Measurements from ENCODE around the gene DGKB.
A peak's percentile ranks its signal among the peaks of the same experiment; 100 is the strongest.

Gene DGKB

DNA sequence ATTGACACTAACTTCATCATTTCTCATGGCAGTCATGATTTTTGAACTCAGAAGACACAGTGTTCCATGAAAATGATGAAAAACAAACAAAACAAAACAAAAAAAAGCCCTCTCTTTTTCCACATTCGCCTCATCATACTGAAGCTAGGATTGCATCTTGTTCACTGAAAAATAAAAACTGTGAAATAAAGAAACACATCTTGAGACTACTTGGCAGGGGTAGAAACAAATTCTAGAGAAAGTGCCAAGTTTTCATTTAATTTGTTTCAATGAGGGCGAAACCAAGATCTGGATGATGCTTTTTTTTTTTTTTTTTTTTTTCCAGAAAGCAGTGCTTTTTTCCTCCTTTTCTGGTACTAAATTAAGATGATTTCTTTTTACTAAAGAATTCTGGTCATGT lies 562.7 kb downstream of the DGKB start:
- FAIRE-seq (no peak), DNase-seq (ENCODE audit: insufficient read length, low spot score) (no peak)
- TF ChIP-seq SPI1 (IDR thresholded peaks at IDR 0.05; ENCODE audit: low read depth, low read length) (no peak), POLR2A (IDR thresholded peaks at IDR 0.05; ENCODE audit: low read depth, low read length) (no peak), PAX5 (IDR thresholded peaks at IDR 0.05; ENCODE audit: insufficient read depth, low read length, severe bottlenecking) (no peak), POLR2AphosphoS5 (IDR thresholded peaks at IDR 0.05; ENCODE audit: low read depth, low read length) (no peak), TAF1 (IDR thresholded peaks at IDR 0.05; ENCODE audit: low read depth, low read length) (no peak), POU2F2 (IDR thresholded peaks at IDR 0.05; ENCODE audit: low read depth, low read length) (no peak)

DNA sequence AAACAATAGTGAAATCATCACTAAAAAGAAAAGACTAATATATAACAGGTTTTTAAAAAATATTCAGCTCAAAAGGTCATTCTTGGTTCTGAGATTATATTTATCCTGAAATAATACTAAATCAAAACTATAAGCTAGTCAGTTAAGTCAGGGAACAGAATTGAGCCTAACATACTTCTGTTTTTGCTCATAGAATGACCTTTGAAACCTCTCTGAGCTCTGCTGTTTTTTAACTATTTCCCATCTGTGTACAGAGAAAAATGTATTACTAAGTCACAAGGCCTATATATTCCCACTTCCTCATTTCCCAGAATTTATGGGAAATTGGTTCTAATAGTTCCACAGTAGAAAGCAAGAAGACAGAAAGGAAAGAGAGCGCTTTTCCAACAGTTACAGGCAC lies 566.3 kb downstream of the DGKB start:
- no peak for TF ChIP-seq POU2F2 (IDR thresholded peaks at IDR 0.05; ENCODE audit: low read depth, low read length)
- TF ChIP-seq POLR2AphosphoS5 (IDR thresholded peaks at IDR 0.05; ENCODE audit: low read depth, low read length): no peak
- no peak for TF ChIP-seq POLR2A (IDR thresholded peaks at IDR 0.05; ENCODE audit: low read depth, low read length)
- TF ChIP-seq TAF1 (IDR thresholded peaks at IDR 0.05; ENCODE audit: low read depth, low read length): no peak
- no peak for TF ChIP-seq PAX5 (IDR thresholded peaks at IDR 0.05; ENCODE audit: insufficient read depth, low read length, severe bottlenecking)
- DNase-seq (ENCODE audit: insufficient read length, low spot score) (no peak), FAIRE-seq (no peak)

DNA sequence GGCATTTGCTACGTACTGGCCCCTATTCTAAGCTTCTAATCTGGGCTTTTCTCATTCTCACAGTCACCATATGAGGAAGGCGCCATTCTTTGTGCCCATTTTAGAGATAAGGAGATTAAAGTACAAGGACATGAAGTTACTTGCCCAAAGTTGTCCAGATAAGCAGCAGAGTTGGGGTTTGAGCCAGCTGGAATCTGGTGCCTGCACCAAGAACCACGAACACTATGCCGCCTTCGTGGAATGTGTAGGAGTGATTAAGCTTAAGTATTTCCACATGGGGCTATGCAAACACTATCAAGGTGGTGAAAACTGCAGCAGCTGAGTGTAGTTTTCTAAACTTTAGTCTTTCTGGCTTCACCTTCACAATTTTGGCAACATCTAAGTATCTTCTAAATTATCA lies 570.4 kb downstream of the DGKB start:
- DNase-seq (ENCODE audit: insufficient read length, low spot score): no peak
- TF ChIP-seq TAF1 (IDR thresholded peaks at IDR 0.05; ENCODE audit: low read depth, low read length): no peak
- TF ChIP-seq POU2F2 (IDR thresholded peaks at IDR 0.05; ENCODE audit: low read depth, low read length): no peak
- no peak for TF ChIP-seq PAX5 (IDR thresholded peaks at IDR 0.05; ENCODE audit: insufficient read depth, low read length, severe bottlenecking)
- no peak for TF ChIP-seq POLR2A (IDR thresholded peaks at IDR 0.05; ENCODE audit: low read depth, low read length)
- TF ChIP-seq SPI1 (IDR thresholded peaks at IDR 0.05; ENCODE audit: low read depth, low read length): no peak
- no peak for TF ChIP-seq POLR2AphosphoS5 (IDR thresholded peaks at IDR 0.05; ENCODE audit: low read depth, low read length)
- no peak for FAIRE-seq

DNA sequence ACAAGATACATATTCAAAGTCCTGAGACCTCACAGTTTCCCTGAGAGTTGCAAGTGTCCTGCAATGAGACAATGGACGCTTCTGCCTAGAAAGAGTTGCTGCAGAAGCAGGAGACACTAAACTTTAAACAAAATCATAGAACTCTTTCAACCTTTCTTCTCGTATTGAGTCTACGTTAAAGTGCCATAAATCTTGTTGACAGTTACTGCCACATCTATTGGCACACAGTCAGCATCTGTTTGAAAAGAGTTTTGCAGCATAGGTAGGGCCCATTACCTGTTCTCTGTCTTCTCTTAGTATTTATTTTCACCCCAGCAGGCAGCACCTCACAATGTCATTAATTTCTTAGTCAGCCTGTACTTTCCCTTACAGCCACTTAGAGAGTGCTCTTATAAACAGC lies 577.8 kb downstream of the DGKB start:
- FAIRE-seq (no peak), DNase-seq (ENCODE audit: insufficient read length, low spot score) (no peak)
- TF ChIP-seq POU2F2 (IDR thresholded peaks at IDR 0.05; ENCODE audit: low read depth, low read length) (no peak), TAF1 (IDR thresholded peaks at IDR 0.05; ENCODE audit: low read depth, low read length) (no peak), POLR2A (IDR thresholded peaks at IDR 0.05; ENCODE audit: low read depth, low read length) (no peak), PAX5 (IDR thresholded peaks at IDR 0.05; ENCODE audit: insufficient read depth, low read length, severe bottlenecking) (no peak), POLR2AphosphoS5 (IDR thresholded peaks at IDR 0.05; ENCODE audit: low read depth, low read length) (no peak), SPI1 (IDR thresholded peaks at IDR 0.05; ENCODE audit: low read depth, low read length) (no peak)

DNA sequence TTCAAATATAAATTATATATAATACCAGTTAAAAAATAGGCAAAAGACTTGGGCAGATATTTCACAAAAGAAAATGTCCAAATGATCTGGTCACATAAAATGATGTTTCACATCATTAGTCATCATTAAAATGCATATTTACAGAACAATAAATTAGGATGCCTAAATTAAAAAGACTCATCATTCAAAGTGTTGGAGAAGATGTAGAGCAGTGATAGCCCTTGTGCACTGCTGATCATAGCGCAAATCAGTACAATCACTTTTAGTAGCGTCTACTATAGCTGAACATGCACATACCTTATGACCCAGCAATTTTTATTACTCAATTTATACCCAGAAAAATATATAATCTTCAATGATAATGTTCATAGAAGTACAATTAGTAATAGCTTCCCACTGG lies 579.8 kb downstream of the DGKB start:
- FAIRE-seq: no peak

DNA sequence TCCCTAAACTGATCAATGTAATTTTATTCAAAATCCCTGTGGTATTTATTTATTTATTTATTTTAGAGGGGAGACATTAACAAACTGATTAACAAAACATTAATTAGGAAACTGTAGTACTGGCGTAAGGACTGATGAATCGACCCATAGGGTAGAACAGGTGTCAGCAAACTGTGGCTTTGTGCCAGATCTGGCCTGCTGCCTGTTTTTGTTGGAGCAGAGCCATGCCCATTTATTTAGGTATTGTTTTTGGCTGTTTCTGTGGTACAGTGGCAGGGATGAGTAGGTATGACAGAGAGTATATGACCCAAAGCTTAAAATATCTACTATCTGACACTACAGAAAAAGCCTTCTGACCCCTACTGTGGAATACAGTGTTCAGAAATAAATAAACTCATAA lies 580.6 kb downstream of the DGKB start:
- TF ChIP-seq PAX5 (IDR thresholded peaks at IDR 0.05; ENCODE audit: insufficient read depth, low read length, severe bottlenecking) (no peak), POLR2A (IDR thresholded peaks at IDR 0.05; ENCODE audit: low read depth, low read length) (no peak), SPI1 (IDR thresholded peaks at IDR 0.05; ENCODE audit: low read depth, low read length) (no peak), POLR2AphosphoS5 (IDR thresholded peaks at IDR 0.05; ENCODE audit: low read depth, low read length) (no peak), POU2F2 (IDR thresholded peaks at IDR 0.05; ENCODE audit: low read depth, low read length) (no peak), TAF1 (IDR thresholded peaks at IDR 0.05; ENCODE audit: low read depth, low read length) (no peak)
- no peak for DNase-seq (ENCODE audit: insufficient read length, low spot score)
- no peak for FAIRE-seq

More for the DNA sequence above, 579.8 kb downstream of the DGKB start:
- DNase-seq (ENCODE audit: insufficient read length, low spot score): no peak
- TF ChIP-seq POLR2AphosphoS5 (IDR thresholded peaks at IDR 0.05; ENCODE audit: low read depth, low read length) (no peak), POU2F2 (IDR thresholded peaks at IDR 0.05; ENCODE audit: low read depth, low read length) (no peak), SPI1 (IDR thresholded peaks at IDR 0.05; ENCODE audit: low read depth, low read length) (no peak), PAX5 (IDR thresholded peaks at IDR 0.05; ENCODE audit: insufficient read depth, low read length, severe bottlenecking) (no peak), POLR2A (IDR thresholded peaks at IDR 0.05; ENCODE audit: low read depth, low read length) (no peak), TAF1 (IDR thresholded peaks at IDR 0.05; ENCODE audit: low read depth, low read length) (no peak)

DNA sequence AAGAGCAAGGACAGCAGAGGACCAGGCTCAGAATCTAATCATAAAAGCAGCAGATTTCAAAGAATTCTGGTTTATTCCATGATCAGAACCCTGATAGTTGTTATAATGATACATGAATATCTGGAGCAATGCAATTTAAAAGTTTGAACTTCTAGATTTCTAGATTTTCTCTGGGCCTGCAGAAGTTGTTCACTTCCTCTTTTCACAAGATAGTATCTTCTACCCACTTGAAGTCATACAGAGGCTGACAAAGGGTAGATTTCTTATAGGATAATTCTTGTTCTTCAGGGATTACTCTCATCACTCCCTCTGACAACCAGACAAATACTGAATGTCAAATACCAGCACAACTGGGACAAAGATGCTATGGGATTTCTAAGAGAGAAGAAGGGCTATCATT lies 593.1 kb downstream of the DGKB start:
- DNase-seq (ENCODE audit: insufficient read length, low spot score) (no peak), FAIRE-seq (no peak)
- no peak for TF ChIP-seq POU2F2 (IDR thresholded peaks at IDR 0.05; ENCODE audit: low read depth, low read length)
- TF ChIP-seq SPI1 (IDR thresholded peaks at IDR 0.05; ENCODE audit: low read depth, low read length): peak; percentile 83
- TF ChIP-seq POLR2AphosphoS5 (IDR thresholded peaks at IDR 0.05; ENCODE audit: low read depth, low read length): no peak
- no peak for TF ChIP-seq PAX5 (IDR thresholded peaks at IDR 0.05; ENCODE audit: insufficient read depth, low read length, severe bottlenecking)

DNA sequence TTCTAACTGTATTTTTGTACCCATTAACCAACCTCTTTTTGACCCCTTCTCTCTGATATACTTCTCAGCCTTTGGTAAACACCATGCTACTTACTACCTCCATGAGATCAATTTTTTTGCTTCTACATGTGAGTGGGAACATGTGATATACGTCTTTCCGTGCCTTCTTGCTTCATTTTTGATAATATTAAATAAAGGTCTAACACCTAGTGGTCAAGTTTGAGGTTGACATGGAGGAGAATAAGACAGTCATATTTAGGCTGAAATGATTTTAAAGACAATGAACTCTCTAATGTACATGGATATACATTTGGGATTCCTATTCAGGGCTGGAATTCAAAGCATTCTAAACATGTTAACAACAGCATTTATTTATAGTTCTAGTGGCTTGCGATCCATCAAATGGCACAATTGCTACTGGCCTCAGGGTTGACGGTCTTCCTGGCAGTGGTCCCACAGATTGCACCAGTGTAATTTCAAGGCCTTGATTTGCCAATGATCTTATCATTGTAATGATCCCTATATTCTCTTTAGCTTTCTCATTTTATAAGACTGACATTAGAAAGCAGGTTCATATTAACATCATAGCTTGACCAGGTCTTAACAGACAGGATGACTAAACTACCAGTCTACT lies 597.2 kb downstream of the DGKB start:
- FAIRE-seq (no peak), DNase-seq (ENCODE audit: insufficient read length, low spot score) (no peak)
- TF ChIP-seq SPI1 (IDR thresholded peaks at IDR 0.05; ENCODE audit: low read depth, low read length) (no peak), PAX5 (IDR thresholded peaks at IDR 0.05; ENCODE audit: insufficient read depth, low read length, severe bottlenecking) (no peak), POU2F2 (IDR thresholded peaks at IDR 0.05; ENCODE audit: low read depth, low read length) (no peak), POLR2AphosphoS5 (IDR thresholded peaks at IDR 0.05; ENCODE audit: low read depth, low read length) (no peak), POLR2A (IDR thresholded peaks at IDR 0.05; ENCODE audit: low read depth, low read length) (no peak), TAF1 (IDR thresholded peaks at IDR 0.05; ENCODE audit: low read depth, low read length) (no peak)

DNA sequence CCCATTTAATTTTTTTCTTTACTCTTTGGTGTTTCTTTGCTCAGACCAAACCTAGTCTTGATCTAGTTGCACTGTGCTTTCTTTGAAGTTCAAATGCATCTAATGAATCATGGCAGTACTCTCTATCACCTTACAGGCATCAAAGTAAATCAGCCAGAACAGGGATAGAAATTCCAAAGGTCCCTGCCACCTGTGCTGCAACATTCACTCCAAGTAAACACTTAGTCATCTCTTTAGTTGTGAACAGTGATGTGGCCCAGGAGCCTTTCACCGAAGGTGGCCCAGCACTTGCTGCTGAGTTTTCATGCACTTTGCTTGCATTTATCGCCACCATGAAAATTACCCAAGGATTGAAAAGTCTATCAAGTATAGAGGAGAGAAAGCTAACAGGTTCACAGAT lies 599.0 kb downstream of the DGKB start:
- FAIRE-seq (no peak), DNase-seq (ENCODE audit: insufficient read length, low spot score) (no peak)
- TF ChIP-seq SPI1 (IDR thresholded peaks at IDR 0.05; ENCODE audit: low read depth, low read length) (no peak), POU2F2 (IDR thresholded peaks at IDR 0.05; ENCODE audit: low read depth, low read length) (no peak), PAX5 (IDR thresholded peaks at IDR 0.05; ENCODE audit: insufficient read depth, low read length, severe bottlenecking) (no peak), POLR2AphosphoS5 (IDR thresholded peaks at IDR 0.05; ENCODE audit: low read depth, low read length) (no peak), TAF1 (IDR thresholded peaks at IDR 0.05; ENCODE audit: low read depth, low read length) (no peak), POLR2A (IDR thresholded peaks at IDR 0.05; ENCODE audit: low read depth, low read length) (no peak)

DNA sequence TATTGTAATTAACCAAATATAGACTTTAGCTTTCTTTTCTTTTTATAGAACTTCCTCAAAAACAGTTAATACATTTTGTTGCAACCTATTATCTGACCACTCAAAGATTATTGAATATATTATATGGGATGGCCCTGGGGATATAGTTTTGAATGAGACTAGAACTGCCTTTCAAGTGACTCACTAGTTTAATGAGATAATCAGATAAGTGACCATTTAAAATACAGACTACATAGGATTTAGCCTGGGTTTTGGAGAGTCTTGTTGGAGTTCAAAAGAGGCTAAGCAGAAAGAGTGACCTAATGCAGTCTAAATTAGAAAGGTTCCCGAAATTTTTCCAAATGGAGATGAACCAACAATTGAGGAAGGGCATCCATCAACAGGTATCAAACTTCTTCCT lies 607.9 kb downstream of the DGKB start:
- FAIRE-seq (no peak), DNase-seq (ENCODE audit: insufficient read length, low spot score) (no peak)

More for the DNA sequence above, 607.9 kb downstream of the DGKB start:
- TF ChIP-seq SPI1 (IDR thresholded peaks at IDR 0.05; ENCODE audit: low read depth, low read length) (no peak), POU2F2 (IDR thresholded peaks at IDR 0.05; ENCODE audit: low read depth, low read length) (no peak), PAX5 (IDR thresholded peaks at IDR 0.05; ENCODE audit: insufficient read depth, low read length, severe bottlenecking) (no peak), POLR2A (IDR thresholded peaks at IDR 0.05; ENCODE audit: low read depth, low read length) (no peak), POLR2AphosphoS5 (IDR thresholded peaks at IDR 0.05; ENCODE audit: low read depth, low read length) (no peak), TAF1 (IDR thresholded peaks at IDR 0.05; ENCODE audit: low read depth, low read length) (no peak)
